ENCODE results near the gene MARCHF5.
"Not testable (repeated sequence)": the region's sequence is repeated elsewhere in the genome, so short reads cannot be mapped to it uniquely, and the experiment has no call there.

MARCHF5 gene

DNA sequence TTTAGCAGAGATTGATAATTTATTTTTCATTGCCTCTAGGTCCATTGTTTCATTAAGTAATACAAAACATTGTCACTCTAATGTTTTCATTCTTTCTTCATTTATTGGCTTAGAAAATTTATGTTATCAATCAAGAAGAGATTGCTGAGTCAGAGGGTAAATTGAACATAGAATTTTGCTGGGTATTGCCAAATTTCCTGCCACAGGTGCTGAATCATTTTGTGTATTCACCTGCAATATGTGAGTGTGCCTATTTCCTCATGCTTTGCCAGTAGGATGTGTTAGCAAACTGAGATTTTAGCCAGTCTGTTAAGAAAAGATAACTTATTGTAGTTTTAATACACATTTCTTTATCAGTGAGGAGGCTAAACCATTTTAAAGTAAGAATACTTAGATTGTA lies 38.0 kb downstream of the MARCHF5 start:
- DNase-seq (ENCODE audit: extremely low read depth, insufficient read length): no peak
- TF ChIP-seq, protein P1, sequence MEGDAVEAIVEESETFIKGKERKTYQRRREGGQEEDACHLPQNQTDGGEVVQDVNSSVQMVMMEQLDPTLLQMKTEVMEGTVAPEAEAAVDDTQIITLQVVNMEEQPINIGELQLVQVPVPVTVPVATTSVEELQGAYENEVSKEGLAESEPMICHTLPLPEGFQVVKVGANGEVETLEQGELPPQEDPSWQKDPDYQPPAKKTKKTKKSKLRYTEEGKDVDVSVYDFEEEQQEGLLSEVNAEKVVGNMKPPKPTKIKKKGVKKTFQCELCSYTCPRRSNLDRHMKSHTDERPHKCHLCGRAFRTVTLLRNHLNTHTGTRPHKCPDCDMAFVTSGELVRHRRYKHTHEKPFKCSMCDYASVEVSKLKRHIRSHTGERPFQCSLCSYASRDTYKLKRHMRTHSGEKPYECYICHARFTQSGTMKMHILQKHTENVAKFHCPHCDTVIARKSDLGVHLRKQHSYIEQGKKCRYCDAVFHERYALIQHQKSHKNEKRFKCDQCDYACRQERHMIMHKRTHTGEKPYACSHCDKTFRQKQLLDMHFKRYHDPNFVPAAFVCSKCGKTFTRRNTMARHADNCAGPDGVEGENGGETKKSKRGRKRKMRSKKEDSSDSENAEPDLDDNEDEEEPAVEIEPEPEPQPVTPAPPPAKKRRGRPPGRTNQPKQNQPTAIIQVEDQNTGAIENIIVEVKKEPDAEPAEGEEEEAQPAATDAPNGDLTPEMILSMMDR (IDR thresholded peaks at IDR 0.05; ENCODE audit: insufficient read depth, low read length, poor library complexity, severe bottlenecking): no peak
- H3K4me3 ChIP-seq (replicated peaks; ENCODE audit: low read depth, low read length): no peak overlapping the region
- no peaks in the 10 kb centered on the region for H3K27me3 ChIP-seq (replicated peaks; ENCODE audit: control insufficient read depth, insufficient read depth, low read length)
- H3K36me3 ChIP-seq (ENCODE audit: control insufficient read depth, insufficient read depth, low read length): no peaks in the 10 kb centered on the region

DNA sequence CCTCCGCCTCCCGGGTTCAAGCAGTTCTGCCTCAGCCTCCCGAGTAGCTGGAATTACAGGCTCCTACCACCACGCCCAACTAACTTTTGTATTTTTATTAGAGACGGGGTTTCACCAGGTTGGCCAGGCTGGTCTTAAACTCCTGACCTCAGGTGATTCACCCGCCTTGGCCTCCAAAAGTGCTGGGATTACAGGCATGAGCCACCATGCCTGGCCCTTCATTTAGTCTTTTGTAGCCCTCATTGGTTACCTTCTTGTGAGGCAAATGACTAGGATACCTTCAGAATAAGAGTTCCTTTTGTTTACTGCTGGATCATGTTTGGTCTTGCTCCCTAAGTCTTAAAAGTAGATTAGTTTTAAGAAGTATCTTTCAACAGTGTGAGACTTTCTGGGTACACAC lies 39.0 kb downstream of the MARCHF5 start:
- H3K27me3 ChIP-seq (replicated peaks; ENCODE audit: control insufficient read depth, insufficient read depth, low read length); H3K36me3 ChIP-seq (ENCODE audit: control insufficient read depth, insufficient read depth, low read length); DNase-seq (ENCODE audit: extremely low read depth, insufficient read length): not testable (repeated sequence)

DNA sequence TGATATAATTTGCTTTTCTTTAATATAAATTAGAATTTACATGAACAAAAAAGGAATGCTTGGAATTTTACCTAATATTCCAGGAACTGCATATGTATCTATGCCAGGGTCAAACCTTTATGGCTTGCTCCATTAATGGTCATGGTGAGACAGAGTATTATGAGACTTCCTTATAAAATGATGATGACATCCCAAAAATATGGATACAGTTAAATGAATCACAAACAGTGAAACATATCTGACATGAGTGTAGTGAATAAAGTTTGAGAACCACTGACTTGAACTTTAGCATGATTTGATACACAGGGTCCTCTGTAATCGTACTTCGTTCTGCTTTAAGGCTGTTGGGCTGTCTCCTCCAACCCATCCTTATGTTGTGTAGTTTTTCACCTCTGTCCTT lies 51.8 kb downstream of the MARCHF5 start:
- Histone ChIP-seq H3K27me3 (replicated peaks; ENCODE audit: control insufficient read depth, insufficient read depth, low read length) (no peaks in the 10 kb centered on the region), H3K4me3 (replicated peaks; ENCODE audit: low read depth, low read length) (no peak overlapping the region), H3K36me3 (ENCODE audit: control insufficient read depth, insufficient read depth, low read length) (no peaks in the 10 kb centered on the region; the same call in none of the 2 replicates)
- no peak for DNase-seq (ENCODE audit: extremely low read depth, insufficient read length)
- TF ChIP-seq, protein P1 (IDR thresholded peaks at IDR 0.05; ENCODE audit: insufficient read depth, low read length, poor library complexity, severe bottlenecking): no peak

More for the DNA sequence above, 39.0 kb downstream of the MARCHF5 start:
- H3K4me3 ChIP-seq (replicated peaks; ENCODE audit: low read depth, low read length): not testable (repeated sequence)

DNA sequence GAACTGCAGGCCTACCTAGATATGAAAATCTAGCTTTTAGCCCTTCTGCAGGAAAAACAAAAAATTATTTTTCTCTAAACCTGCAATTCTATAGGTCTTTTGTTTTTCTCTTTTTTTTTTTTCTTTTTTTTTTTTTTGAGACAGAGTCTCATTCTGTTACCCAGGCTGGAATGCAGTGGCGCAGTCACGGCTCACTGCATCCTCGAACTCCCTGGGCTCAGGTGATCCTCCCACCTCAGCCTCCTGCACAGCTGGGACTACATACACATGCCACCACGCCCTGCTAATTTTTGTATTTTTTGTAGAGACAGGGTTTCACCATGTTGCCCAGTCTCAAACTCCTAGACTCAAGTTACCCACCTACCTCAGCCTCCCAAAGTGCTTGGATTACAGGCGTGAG lies 54.6 kb downstream of the MARCHF5 start:
- not testable (repeated sequence) for H3K36me3 ChIP-seq (ENCODE audit: control insufficient read depth, insufficient read depth, low read length); H3K27me3 ChIP-seq (replicated peaks; ENCODE audit: control insufficient read depth, insufficient read depth, low read length); H3K4me3 ChIP-seq (replicated peaks; ENCODE audit: low read depth, low read length); DNase-seq (ENCODE audit: extremely low read depth, insufficient read length)

DNA sequence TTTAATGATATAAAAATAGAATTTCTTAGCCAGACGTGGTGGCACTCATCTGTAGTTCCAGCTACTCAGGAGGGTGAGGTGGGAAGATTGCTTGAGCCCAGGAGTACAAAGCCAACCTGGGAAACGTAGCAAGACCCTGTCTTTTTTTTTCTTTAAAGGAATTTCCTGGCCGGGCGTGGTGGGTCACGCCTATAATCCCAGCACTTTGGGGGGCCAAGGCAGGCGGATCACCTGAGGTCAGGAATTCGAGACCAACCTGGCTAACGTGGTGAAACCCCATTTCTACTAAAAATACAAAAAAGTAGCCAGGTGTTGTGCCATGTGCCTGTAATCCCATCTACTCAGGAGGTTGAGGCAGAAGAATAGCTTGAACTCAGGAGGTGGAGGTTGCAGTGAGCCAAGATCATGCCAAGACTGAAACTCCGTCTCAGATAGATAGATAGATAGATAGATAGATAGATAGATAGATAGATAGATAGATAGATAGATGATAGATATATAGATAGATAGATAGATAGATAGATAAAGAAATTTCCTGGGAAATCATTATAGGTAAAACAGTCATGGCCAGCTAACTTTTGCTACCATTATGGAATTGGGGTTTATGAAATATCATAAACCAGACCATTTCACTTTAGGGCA lies 56.2 kb downstream of the MARCHF5 start:
- not testable (repeated sequence) for H3K4me3 ChIP-seq (replicated peaks; ENCODE audit: low read depth, low read length); H3K27me3 ChIP-seq (replicated peaks; ENCODE audit: control insufficient read depth, insufficient read depth, low read length); DNase-seq (ENCODE audit: extremely low read depth, insufficient read length); H3K36me3 ChIP-seq (ENCODE audit: control insufficient read depth, insufficient read depth, low read length)

DNA sequence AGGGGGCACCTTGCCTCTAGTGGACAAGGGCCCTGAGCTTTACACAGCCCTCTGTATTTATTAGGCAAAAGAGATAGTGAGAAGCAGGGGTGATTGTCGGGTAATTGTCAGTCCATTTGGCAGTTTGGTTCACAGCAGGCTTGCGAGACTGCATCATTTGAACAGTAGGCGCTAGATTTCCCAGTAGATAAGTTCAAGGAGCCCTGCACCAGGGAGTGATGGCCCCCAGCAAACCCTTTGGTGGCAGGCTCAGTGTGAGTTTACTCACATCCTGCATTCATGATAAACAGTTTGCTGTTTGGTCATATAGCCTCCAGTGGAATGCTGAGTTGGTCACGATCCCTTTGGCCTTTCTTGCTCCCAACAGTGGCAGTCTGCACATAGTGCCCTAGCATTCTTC lies 59.4 kb downstream of the MARCHF5 start:
- TF ChIP-seq, protein P1 (IDR thresholded peaks at IDR 0.05; ENCODE audit: insufficient read depth, low read length, poor library complexity, severe bottlenecking): no peak
- Histone ChIP-seq H3K36me3 (ENCODE audit: control insufficient read depth, insufficient read depth, low read length) (no peaks in the 10 kb centered on the region; the same call in 1 of the 2 replicates), H3K4me3 (replicated peaks; ENCODE audit: low read depth, low read length) (no peak overlapping the region), H3K27me3 (replicated peaks; ENCODE audit: control insufficient read depth, insufficient read depth, low read length) (no peaks in the 10 kb centered on the region)
- DNase-seq (ENCODE audit: extremely low read depth, insufficient read length): no peak

DNA sequence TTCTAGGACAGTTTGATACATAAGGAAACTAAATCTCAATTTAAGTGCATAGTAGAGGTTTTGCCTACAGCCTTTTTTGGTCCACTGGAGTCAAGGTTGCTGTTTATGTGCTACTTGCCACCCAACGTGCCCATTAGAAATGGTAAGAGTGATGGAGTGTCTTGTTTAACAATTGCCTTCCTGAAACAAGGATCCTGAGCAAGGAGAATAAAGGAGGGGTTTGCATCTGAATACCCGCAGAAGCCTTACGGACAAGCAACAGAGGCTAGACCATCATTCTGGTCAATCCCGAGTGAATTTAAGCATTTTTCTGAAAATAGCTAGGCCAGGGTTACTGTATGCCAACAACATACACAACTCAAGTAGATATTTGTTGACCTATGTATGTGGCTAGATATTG lies 63.6 kb downstream of the MARCHF5 start:
- DNase-seq (ENCODE audit: extremely low read depth, insufficient read length): no peak
- Histone ChIP-seq H3K27me3 (replicated peaks; ENCODE audit: control insufficient read depth, insufficient read depth, low read length) (no peaks in the 10 kb centered on the region), H3K36me3 (ENCODE audit: control insufficient read depth, insufficient read depth, low read length) (no peaks in the 10 kb centered on the region; the same call in 1 of the 2 replicates), H3K4me3 (replicated peaks; ENCODE audit: low read depth, low read length) (no peak overlapping the region)
- TF ChIP-seq, protein P1 (IDR thresholded peaks at IDR 0.05; ENCODE audit: insufficient read depth, low read length, poor library complexity, severe bottlenecking): no peak
